Left lobe of liver (tissue), 2 donors: ENCODE data around the gene MFN2. TPM values are rescaled to one million over a fixed set of nuclear protein-coding genes. Genes with fewer than 3 reads are reported as not detected.
A peak's percentile ranks its signal among the peaks of the same experiment; 100 is the strongest.
"Not testable (repeated sequence)": the region's sequence is repeated elsewhere in the genome, so short reads cannot be mapped to it uniquely, and the experiment has no call there.

Source experiments
- ATAC-seq: fragments of 200-7000 bp; cut with Tn5 transposase; one replicate; pipeline ENCODE4 v1.9.1; 2020; ENCODE audit warnings: mild to moderate bottlenecking, moderate library complexity
- DNase-seq: peaks from one replicate; pipeline ENCODE4 v3.0.0-alpha.2; 2020; ENCODE audit warnings: low spot score
- total RNA-seq: library from RNA; stranded (reverse); gene quantifications from one replicate; pipeline ENCODE4 v1.2.1, GENCODE V29; 2021
- donor health status: DM: no; HTN: no; CAD: no; lungs with moderate emphysema.
- donor health status: DM: no; HTN: yes; CAD: no.

Gene MFN2
- total RNA-seq, 1 donor from 2014 or later: 45.0 TPM

DNA sequence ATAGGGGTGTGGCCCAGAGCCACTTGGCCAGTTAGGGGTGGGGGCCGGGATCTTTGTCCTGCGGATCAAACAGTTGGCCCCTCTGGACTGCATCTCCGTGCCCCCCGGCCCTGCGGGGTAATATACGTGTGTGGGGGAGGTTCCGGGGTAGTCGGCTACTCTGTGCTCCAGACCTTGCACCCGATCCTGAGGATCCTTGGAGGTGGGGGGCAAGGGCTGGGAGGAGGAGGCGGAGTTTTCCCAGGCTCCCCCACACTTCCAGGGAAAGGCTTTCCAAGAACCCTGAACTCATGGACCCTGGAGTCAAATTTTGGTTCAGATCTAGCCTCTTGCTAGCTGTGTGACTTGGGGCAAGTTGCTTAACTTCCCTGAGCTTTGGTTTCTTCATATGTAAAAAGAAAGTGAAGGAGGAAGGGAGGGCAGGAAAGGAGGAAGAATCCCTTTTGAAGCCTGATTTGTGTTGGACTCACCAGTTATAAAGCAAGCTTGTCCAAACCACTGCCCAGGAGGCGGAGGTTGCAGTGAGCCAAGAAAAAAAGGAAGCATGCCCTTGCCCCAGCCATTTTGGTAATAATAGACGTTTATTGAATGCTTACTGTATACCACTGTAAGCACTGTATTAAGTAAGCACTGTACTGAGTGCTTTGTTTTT lies 39.7 kb downstream of the MFN2 start:
- no peak for DNase-seq
- peak; percentile 1 for ATAC-seq

- DNase-seq: no peak
- ATAC-seq: no peak
These were observed 41.4 kb downstream of the MFN2 start for GRCh38 chr1:12021616-12022015.

DNA sequence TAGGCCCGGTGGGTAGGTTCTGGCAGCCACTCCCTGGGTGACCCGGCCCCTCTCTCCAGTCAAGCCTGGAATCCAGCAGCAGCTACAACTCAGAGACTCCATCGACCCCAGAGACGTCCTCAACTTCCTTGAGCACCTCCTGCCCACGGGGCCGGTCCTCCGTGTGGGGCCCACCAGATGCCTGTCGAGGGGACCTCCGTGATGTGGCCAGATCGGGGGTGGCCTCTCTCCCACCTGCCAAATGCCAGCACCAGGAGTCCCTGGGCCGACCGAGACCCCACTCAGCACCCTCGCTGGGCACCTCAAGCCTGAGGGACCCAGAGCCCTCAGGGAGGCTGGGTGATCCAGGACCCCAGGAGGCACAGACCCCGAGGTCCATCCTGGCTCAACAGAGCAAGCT lies 41.8 kb downstream of the MFN2 start:
- no peak for DNase-seq
- no peak for ATAC-seq

DNA sequence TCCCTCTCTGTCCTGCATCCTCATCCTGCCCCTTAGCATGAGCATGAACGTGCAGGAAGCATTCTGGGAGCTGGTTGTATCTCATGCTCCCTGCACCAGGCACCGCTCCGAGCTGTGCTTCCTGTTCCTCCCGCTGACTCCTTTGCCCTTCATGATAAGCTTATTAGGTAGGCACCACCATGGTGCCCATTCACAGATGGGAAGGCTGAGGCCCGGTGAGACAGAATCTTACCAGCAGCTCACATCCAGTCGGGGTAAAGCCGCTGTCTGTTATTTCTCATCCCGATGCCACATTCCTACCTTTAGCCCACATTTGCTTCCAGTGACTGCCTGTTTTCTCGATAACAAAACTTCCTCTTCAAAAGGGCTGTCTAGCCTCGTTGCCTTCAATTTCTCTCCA lies 46.3 kb downstream of the MFN2 start:
- ATAC-seq: peak; percentile 31

DNA sequence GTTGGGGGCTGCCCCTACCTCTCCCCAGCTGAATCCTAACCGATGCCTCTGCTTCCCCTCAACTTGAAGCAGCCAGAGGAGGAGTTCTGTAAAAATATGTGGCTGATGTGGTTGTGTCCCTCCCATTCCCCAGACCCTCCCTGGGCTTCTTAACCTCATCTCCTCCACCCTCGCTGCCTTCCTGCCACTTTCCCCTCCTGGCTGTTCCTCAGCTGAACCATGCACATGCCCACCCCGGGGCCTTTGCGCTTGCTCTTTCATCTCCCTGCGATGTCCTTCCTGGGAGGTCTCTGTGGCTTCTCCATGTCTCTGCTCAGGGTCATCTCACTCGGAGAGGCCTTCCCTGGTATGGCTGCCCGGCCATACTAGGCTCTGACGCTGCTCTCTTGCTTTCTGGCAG lies 48.0 kb downstream of the MFN2 start:
- DNase-seq (no peak), ATAC-seq (no peak)

More for the DNA sequence above, 46.3 kb downstream of the MFN2 start:
- DNase-seq: no peak

- no peak for ATAC-seq
- no peak for DNase-seq
These were observed 48.8 kb downstream of the MFN2 start for GRCh38 chr1:12028957-12029511.

DNA sequence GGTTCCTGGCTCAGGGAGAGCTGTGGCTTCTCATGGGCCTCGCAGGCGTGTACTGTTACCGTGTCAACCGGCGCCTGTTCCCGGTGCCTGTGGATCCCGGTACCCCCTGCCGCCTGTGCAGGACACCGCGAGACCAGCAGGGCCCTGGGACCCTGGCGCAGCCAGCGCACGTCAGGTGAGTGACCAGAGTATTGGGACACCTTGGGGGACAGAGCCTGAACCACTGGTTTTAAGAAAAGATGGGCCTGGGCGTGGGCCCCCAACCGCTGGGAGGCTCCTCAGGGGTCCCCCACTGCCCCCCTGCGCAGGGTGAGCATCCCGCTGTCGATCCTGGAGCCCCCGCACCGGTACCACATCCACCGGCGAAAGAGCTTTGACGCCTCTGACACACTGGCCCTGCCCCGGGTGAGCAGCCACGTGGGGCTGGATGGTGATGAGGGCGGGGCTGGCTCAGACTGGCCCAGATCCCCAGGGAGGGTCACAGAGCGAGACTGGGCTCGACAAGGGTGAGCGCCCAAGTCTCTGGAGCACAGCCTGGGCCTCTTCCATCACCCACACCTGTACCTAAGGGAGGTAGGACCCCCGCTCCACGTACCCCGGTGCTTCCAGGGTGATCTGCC lies 49.6 kb downstream of the MFN2 start:
- no peak for ATAC-seq
- DNase-seq: no peak

DNA sequence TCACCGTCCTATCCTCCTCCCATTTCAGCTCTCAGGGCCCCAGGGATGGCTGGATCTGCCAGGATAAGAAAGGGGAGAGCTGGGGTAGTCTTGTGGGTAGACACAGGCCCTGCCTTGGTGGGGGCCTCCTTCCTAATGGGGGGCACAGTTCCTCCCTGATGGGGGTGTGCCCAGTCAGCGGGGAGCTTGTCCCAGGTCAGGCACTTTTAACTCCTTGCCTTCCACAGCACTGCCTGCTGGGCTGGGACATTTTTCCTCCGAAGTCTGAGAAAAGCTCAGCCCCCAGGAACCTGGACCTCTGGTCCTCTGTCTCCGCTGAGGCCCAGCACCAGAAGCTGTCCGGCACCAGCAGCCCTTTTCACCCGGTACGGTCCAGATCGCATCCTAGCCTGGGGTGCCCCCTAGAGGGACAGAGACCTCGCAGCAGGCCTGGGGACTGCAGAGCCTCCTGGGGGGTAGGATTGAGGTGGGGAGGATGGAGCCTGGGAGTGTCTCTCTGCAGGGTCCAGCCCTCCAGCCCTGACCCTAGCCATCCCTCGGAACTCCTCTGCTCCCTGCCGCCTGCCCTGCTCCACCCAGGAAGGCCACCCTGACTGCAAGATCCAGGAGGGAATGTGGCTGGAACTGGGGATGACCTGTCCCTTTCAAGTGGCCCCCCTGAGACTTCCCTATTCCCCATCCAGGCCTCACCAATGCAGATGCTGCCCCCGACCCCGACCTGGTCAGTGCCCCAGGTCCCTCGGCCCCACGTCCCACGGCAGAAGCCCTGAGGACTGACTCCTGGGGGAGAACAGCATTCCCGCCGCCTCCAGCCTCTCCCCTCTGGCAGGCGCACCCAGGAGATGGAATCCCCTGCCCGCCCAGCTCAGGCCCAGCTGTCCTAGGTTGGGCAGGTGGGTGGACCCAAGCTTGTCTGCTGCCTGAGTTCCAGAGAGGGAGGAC lies 51.1 kb downstream of the MFN2 start:
- DNase-seq (no peak), ATAC-seq (peak; percentile 76)

GRCh38 chr1:12032161-12032621 lies 51.9 kb downstream of the MFN2 start:
- no peak for ATAC-seq
- DNase-seq: no peak

DNA sequence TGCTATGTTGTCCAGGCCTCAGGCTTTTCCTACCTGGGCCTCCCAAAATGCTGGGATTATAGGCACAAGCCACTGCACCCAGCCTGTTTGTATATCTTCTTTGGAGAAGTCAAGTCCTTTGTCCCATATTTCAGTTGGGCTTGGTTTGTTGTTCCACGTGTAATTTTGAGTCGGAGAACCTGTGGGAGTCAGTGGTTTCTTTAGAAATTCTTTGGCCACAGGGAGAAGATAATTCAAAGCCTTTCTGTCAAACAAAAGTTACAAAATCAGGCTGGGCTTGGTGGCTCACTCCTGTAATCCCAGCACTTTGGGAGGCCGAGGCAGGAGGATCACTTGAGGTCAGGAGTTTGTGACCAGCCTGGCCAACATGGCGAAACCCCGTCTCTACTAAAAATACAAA lies 53.2 kb downstream of the MFN2 start:
- DNase-seq: not testable (repeated sequence)

DNA sequence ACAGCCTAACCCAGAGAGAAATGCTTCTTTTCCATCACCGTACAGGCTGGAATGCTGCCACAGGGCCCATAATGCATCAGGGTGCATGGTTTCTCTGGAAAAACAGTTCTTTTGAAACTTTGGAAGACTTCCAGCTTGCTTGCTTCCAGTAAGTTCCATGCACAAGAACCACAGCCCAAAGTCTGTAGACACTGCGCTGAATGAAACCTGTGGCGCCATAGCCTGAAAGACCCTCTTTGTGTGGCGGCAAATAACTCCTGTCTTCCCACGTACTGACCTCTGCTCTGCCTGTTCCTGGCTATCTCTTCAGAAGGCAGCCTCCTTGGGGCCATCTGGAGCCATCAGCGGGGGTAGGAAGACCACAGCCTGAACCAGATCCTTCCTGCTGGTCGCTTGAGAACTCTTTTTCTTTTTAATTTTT lies 54.1 kb downstream of the MFN2 start:
- DNase-seq (no peak), ATAC-seq (peak; percentile 35)

More for the DNA sequence above, 53.2 kb downstream of the MFN2 start:
- not testable (repeated sequence) for ATAC-seq

GRCh38 chr1:12035312-12035711 lies 55.1 kb downstream of the MFN2 start:
- DNase-seq (no peak), ATAC-seq (no peak)

DNA sequence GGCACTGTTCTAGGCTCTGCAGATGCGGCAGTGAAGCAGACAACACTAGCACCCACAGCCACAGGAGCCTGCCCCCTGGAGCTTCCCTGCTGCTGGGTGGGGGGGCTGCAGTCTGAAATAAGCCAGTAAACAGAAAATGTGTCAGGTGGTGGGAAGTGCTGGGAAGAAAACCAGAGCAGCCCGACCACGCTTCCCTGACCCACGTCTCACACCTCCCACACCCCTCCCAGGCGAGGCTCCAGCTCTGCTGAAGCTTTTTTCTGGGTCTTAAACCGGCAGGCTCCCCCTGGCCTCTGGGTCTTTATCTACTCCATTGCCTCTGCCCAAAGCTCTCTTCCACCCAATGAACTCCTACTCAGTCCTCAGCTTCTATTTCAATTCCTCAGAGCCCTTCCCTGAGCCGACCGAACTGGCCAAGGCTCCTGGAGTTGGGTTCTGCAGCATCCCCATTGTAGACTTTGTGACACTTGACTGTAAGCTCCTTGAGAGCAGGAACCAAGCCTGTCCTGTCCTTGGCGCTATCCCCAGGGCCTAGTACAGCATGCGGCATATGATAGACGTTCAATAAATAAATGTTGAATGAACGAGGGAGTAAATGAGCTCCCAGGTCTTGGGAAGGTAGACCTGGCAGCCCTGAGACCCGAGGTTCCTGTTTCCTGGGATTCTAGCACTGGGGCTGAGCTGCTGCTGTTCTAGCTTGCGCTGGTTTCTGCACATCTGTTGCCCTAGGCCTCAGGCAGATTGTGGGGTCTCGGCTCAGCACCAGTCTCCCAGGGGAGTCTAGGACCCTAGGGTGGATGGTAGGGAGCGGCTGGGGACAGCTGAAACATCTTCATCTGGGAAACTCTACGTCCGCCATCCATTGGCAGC lies 57.5 kb downstream of the MFN2 start:
- ATAC-seq: no peak
- DNase-seq: no peak

GRCh38 chr1:12038356-12039163 lies 58.3 kb downstream of the MFN2 start:
- ATAC-seq (no peak), DNase-seq (no peak)

- DNase-seq (no peak), ATAC-seq (no peak)
These were observed 58.9 kb downstream of the MFN2 start for GRCh38 chr1:12039164-12039525.

- ATAC-seq, DNase-seq: not testable (repeated sequence)
These were observed 59.7 kb downstream of the MFN2 start for GRCh38 chr1:12039824-12040456.

GRCh38 chr1:12040457-12041051 lies 60.3 kb downstream of the MFN2 start:
- ATAC-seq (no peak), DNase-seq (no peak)

- ATAC-seq, DNase-seq: not testable (repeated sequence)
These were observed 64.1 kb downstream of the MFN2 start for GRCh38 chr1:12044187-12044877.
